K562 treated with DMSO at 1 percent for 12 hours (cell line): ENCODE measurements around the gene CCRL2. TPM values are rescaled to one million over a fixed set of nuclear protein-coding genes. Genes with fewer than 3 reads are reported as not detected.

ENCODE experiments used
- total RNA-seq: library from RNA; unstranded; fragments of 300-600 nt; gene quantifications from 2 replicates; pipeline ENCODE4 v1.2.3, GENCODE V29; 2022; ENCODE audit not compliant: insufficient read depth

CCRL2 gene
- 9.8 and 21.7 TPM in 2 replicates for total RNA-seq

GRCh38 chr3:46406788-46407611 is at the start of gene CCRL2, which contains the start of gene CCR5AS:
Gene CCRL2 (plus strand): TSS chr3:46407259. CDS start chr3:46408080, 821 bp downstream.
Gene CCR5AS (minus strand): TSS chr3:46407066.

GRCh38 chr3:46370839-46371518 is 36.1 kb upstream of the CCRL2 start, which contains the start of gene CCR5:
Gene CCR5 (plus strand): TSS chr3:46370946. CDS start chr3:46372903, 1,957 bp downstream.

Other genes starting within 250 kb of the CCRL2 start
- gene CCR1, start 198.9 kb upstream of the CCRL2 start, total RNA-seq = not detected in 2 replicates
- not detected in 2 replicates for gene CCR3, start 164.8 kb upstream of the CCRL2 start, total RNA-seq
- gene CCR2, start 53.1 kb upstream of the CCRL2 start, total RNA-seq = not detected in 2 replicates
- gene CCR5, start 36.3 kb upstream of the CCRL2 start, total RNA-seq = not detected in 2 replicates
- gene LTF, start 57.6 kb downstream of the CCRL2 start, total RNA-seq = not detected in 2 replicates
- gene RTP3, start 90.7 kb downstream of the CCRL2 start, total RNA-seq = not detected in 2 replicates
- gene LRRC2, start 159.0 kb downstream of the CCRL2 start, total RNA-seq = not detected in 2 replicates
- not detected in 2 replicates for gene FAM240A, start 205.3 kb downstream of the CCRL2 start, total RNA-seq